MM.1S (cell line): ENCODE measurements around the gene MYO9A.

Experiments used
- DNase-seq: peaks from one replicate; pipeline ENCODE4 v3.0.0-alpha.2; 2015
- H2AFZ ChIP-seq: fragments of 300-600 bp; sonication (generic); 2 replicates; pipeline ENCODE4 v1.6.0; 2016; ENCODE audit warnings: antibody characterized with exemption, low read length
- H3F3A ChIP-seq: fragments of 300-600 bp; sonication (generic); 2 replicates; pipeline ENCODE4 v1.6.1; 2016; ENCODE audit warnings: mild to moderate bottlenecking, antibody characterized with exemption, low read length, moderate library complexity, mixed read lengths; ENCODE audit not compliant: insufficient read depth
- H3K27ac ChIP-seq: fragments of 300-600 bp; sonication (generic); 2 replicates; pipeline ENCODE4 v1.5.1; 2016; ENCODE audit warnings: mild to moderate bottlenecking, low read length
- H3K27me3 ChIP-seq: fragments of 300-600 bp; sonication (generic); replicated peaks from 2 replicates; pipeline ENCODE4 v1.6.0; 2016; ENCODE audit warnings: low read length; ENCODE audit not compliant: insufficient read depth
- H3K36me3 ChIP-seq: fragments of 300-600 bp; sonication (generic); replicated peaks from 2 replicates; pipeline ENCODE4 v1.6.1; 2016; ENCODE audit warnings: mild to moderate bottlenecking, low read length, mixed read lengths; ENCODE audit not compliant: insufficient read depth
- H3K4me1 ChIP-seq: fragments of 300-600 bp; sonication (generic); 2 replicates; pipeline ENCODE4 v1.6.1; 2016; ENCODE audit warnings: low read length, mixed read lengths
- H3K4me2 ChIP-seq: fragments of 300-600 bp; sonication (generic); 2 replicates; pipeline ENCODE4 v1.6.0; 2016; ENCODE audit warnings: low read depth, low read length
- H3K4me3 ChIP-seq: fragments of 300-600 bp; sonication (generic); 2 replicates; pipeline ENCODE4 v1.5.1; 2016; ENCODE audit warnings: low read length, mixed read lengths
- H3K79me2 ChIP-seq: fragments of 300-600 bp; sonication (generic); 2 replicates; pipeline ENCODE4 v1.6.1; 2016; ENCODE audit warnings: mixed run types, low read length, mixed read lengths
- H3K9ac ChIP-seq: fragments of 300-600 bp; sonication (generic); 2 replicates; pipeline ENCODE4 v1.6.1; 2016; ENCODE audit warnings: low read length, mixed read lengths
- H3K9me2 ChIP-seq: fragments of 300-600 bp; sonication (generic); replicated peaks from 2 replicates; pipeline ENCODE4 v1.6.1; 2016; ENCODE audit warnings: mild to moderate bottlenecking, low read length, mixed read lengths; ENCODE audit not compliant: insufficient read depth
- H3K9me3 ChIP-seq: fragments of 300-600 bp; sonication (generic); replicated peaks from 2 replicates; pipeline ENCODE4 v1.6.1; 2016; ENCODE audit warnings: mild to moderate bottlenecking, low read length, mixed read lengths; ENCODE audit not compliant: insufficient read depth
- H4K20me1 ChIP-seq: fragments of 300-600 bp; sonication (generic); 2 replicates; pipeline ENCODE4 v1.6.1; 2016; ENCODE audit warnings: mild to moderate bottlenecking, low read length, moderate library complexity, mixed read lengths; ENCODE audit not compliant: insufficient read depth
- CTCF ChIP-seq: fragments of 300-600 bp; sonication (generic); IDR thresholded peaks from 2 replicates; pipeline ENCODE4 v1.5.1; 2016; ENCODE audit warnings: antibody characterized with exemption, low read length, mixed read lengths
- EZH2 ChIP-seq: fragments of 300-600 bp; sonication (generic); optimal IDR thresholded peaks from 2 replicates; pipeline ENCODE3; 2017; ENCODE audit warnings: low read depth, mild to moderate bottlenecking, antibody characterized with exemption, low read length, mixed read lengths
- EZH2phosphoT487 ChIP-seq: fragments of 300-600 bp; sonication (generic); IDR thresholded peaks from 2 replicates; pipeline ENCODE4 v1.6.1; 2018; ENCODE audit warnings: antibody characterized with exemption, low read length

MYO9A gene

DNA sequence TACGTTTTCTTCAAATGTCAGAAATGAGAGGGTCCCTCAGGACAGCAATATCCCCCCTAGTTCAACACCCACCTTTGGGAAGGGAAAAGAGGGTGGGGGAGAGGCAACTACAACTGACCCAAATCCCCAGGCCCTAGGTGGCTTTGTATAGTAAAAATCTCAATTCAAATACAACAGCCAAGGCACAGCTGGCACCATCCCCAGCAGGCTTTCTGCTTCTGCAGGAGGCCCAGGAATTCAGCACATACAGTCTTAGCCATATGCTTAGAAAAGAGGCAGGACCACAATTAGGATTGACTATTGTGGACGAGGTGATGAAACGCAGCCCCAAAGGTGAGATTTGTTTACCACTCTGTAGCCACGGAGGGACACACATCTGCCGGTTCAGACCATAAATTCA is 291.8 kb downstream of the MYO9A start:
- H4K20me1 ChIP-seq: no peaks in the 10 kb centered on the region
- H3K9me2 ChIP-seq: no peaks in the 10 kb centered on the region
- no peak overlapping the region for H3K4me3 ChIP-seq
- H3K79me2 ChIP-seq: no peaks in the 10 kb centered on the region
- no peak overlapping the region for H3K9ac ChIP-seq
- no peaks in the 10 kb centered on the region for H3K4me1 ChIP-seq
- no peaks in the 10 kb centered on the region for H3F3A ChIP-seq
- H3K4me2 ChIP-seq: no peak overlapping the region
- H3K36me3 ChIP-seq: no peaks in the 10 kb centered on the region
- TF ChIP-seq EZH2 (no peak), EZH2phosphoT487 (no peak), CTCF (no peak)
- no peaks in the 10 kb centered on the region for H3K27me3 ChIP-seq
- no peak overlapping the region for H2AFZ ChIP-seq
- no peak for DNase-seq
- no peaks in the 10 kb centered on the region for H3K9me3 ChIP-seq
- no peak overlapping the region for H3K27ac ChIP-seq

- H3K9ac ChIP-seq: no peak overlapping the region
- DNase-seq: no peak
- no peak for TF ChIP-seq CTCF
- TF ChIP-seq EZH2: no peak
- TF ChIP-seq EZH2phosphoT487: no peak
- no peak overlapping the region for H3K4me2 ChIP-seq
- no peak overlapping the region for H2AFZ ChIP-seq
- no peak overlapping the region for H3K27ac ChIP-seq
- H3K4me3 ChIP-seq: no peak overlapping the region
- no peaks in the 10 kb centered on the region for H3K9me3 ChIP-seq
- H4K20me1 ChIP-seq: no peaks in the 10 kb centered on the region
- no peaks in the 10 kb centered on the region for H3K36me3 ChIP-seq
- no peaks in the 10 kb centered on the region for H3K27me3 ChIP-seq
- no peaks in the 10 kb centered on the region for H3F3A ChIP-seq
- H3K9me2 ChIP-seq: no peaks in the 10 kb centered on the region
- no peaks in the 10 kb centered on the region for H3K79me2 ChIP-seq
- H3K4me1 ChIP-seq: no peaks in the 10 kb centered on the region
Observed at GRCh38 chr15:71825021-71825730, 292.8 kb downstream of the MYO9A start.

DNA sequence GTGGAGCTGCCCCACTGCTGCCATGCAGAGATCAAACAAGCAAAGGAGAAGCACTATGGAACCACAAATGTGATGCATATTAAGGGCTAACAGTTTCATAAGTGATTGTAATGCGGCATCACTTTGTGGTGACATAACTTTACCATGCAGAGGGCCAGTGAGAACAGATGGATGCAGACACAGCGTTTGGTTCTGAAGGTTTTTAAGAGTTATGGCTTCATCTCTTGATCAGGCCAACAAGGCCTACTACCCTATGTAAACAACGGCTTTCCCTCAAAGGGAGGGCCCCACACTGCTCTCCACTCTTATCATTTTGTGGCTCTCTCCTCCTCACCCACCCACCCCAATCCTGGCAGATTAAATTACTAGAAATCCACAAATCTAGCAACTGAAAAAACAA is 294.1 kb downstream of the MYO9A start:
- Histone ChIP-seq H3K27me3 (no peaks in the 10 kb centered on the region), H3K9me3 (no peaks in the 10 kb centered on the region), H4K20me1 (no peaks in the 10 kb centered on the region), H3K4me2 (no peak overlapping the region), H3K36me3 (no peaks in the 10 kb centered on the region), H2AFZ (no peak overlapping the region), H3K27ac (no peak overlapping the region), H3K4me1 (no peaks in the 10 kb centered on the region), H3K79me2 (no peaks in the 10 kb centered on the region), H3K9me2 (no peaks in the 10 kb centered on the region), H3K9ac (no peak overlapping the region), H3K4me3 (no peak overlapping the region), H3F3A (no peaks in the 10 kb centered on the region)
- no peak for TF ChIP-seq EZH2phosphoT487
- TF ChIP-seq EZH2: no peak
- no peak for TF ChIP-seq CTCF
- no peak for DNase-seq
